ENCODE measurements around the gene TMEM221.
"Not testable (repeated sequence)": the region's sequence is repeated elsewhere in the genome, so short reads cannot be mapped to it uniquely, and the experiment has no call there.

The TMEM221 gene

DNA sequence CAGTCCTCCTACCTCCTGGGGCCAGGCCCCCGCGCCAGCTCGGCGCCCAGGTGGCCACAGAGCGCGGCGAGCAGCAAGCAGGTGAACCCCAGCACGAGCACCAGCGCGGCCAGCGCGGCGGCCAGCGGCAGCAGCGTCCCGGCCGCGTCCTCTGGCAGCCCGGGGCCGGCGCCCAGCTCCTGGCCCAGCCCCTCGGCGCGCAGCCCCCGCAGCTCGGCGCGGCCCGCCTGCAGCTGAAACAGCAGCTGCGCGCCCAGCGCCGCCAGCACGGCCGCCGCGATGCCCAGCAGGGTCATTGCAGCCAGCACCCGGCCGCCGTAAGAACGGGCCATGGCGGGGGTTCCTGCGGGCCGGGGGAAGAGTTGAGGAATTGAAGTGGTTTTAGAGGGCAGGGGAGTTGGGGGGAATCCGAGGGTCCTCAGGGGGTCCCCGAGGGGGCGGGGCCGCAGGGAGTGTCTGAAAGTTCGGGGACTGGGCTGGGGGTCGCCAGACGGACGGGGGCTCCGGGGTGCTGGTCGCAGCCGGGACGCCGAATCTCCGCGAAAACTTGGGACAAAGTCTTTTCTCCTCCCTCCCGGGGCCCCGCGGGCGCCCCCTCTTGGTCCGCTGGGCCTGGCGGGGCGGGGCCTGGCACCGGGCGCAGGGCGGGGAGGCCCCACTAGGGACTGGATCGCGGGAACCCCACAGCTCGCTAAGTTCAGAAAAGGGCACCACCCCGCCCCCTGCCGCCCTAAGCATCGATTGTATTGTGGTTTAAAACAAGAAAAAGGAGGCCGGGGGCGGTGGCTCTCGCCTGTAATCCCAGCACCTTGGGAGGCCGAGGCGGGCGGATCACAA lies at the start of gene TMEM221:
TMEM221 (minus strand) TSS at position 538 of the 837 bp plus-strand sequence; CDS start at position 332, 206 bp downstream.
- DNase-seq: peak; percentile 34 to 60 (median 46)

DNA sequence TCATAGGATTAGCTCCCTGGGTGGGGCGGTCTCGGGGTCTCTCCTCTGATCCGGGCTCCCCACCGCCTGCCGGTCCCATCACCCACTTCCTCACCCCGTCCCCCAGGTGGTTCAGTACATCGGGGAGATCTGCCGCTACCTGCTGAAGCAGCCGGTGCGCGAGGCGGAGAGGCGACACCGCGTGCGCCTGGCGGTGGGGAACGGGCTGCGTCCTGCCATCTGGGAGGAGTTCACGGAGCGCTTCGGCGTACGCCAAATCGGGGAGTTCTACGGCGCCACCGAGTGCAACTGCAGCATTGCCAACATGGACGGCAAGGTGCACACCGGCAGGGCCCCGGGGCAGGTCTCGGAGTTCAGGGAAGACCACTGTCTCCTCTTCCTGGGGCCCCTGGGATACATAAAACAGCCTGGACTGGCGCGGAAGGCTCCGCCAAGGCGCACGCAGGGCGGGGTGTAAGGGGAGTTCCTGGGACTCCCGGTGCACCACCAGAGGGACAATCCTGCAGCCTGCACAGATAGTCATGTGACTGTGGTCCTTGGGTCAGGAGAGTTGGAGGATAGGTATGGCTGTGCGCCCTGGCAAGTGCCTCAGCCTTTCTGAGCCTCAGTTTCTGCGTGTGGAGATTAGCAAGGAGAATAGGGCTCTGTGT lies 48.8 kb upstream of the TMEM221 start:
- no peak for DNase-seq

- peak; percentile 49 to 80 (median 69) for DNase-seq
Observed at GRCh38 chr19:17496337-17496997, 48.0 kb upstream of the TMEM221 start.

DNA sequence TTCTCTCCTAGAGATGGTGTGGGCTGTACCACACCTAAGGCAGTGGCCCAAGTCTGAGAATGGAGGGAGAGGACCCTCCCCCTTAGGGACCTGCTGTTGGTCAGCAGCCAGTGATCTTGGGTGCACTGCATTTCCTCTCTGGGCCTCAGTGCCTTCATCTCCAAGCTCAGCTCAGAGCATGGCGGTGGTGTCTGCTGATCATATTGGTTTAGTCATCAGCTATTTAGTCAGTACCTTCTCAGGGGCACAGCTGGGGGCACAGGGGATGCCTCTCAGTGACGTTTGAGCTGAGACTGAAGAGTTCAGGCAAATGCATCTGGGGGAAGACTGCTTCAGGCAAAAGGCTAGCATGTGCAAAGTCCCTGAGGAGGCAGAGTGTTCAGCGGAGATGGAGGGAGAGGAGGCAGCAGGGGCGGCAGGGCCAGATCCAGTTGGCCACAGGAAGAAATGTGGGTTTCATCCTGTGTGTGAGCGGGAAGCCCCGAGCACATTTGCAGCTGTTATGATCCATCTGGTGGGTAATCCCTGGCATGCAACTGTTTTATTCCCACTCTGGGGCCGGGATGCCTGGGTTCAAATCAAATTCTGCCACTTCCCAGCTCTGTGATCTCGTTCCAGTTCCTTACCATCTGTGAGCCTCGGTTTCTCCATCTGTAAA lies 47.3 kb upstream of the TMEM221 start:
- no peak for DNase-seq

DNA sequence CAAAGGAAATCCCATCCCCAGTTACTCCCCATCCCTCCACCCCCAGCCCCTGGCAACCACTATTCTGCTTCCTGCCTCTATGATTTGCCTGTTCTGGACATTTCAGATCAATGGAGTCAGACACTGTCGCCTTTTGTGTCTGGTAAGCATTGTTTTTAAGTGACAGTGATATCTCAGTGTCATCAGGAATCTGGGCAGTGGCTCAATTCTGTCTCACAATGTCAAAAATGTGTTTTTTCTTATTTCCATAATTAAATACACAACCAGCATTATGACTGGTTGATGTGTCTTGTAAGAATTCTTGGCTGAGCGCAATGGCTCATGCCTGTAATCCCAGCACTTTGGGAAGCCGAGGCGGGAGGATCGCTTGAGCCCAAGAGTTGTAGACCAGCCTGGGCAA lies 42.8 kb upstream of the TMEM221 start:
- DNase-seq: no peak

GRCh38 chr19:17490411-17490810 lies 41.9 kb upstream of the TMEM221 start:
- peak in 3 of 6 experiments; percentile 53 to 62 (median 60) for DNase-seq

- no peak for DNase-seq
Observed at GRCh38 chr19:17489392-17490030, 41.0 kb upstream of the TMEM221 start.

- DNase-seq: peak; percentile 45 to 70 (median 59)
Observed at GRCh38 chr19:17488593-17489391, 40.3 kb upstream of the TMEM221 start.

DNA sequence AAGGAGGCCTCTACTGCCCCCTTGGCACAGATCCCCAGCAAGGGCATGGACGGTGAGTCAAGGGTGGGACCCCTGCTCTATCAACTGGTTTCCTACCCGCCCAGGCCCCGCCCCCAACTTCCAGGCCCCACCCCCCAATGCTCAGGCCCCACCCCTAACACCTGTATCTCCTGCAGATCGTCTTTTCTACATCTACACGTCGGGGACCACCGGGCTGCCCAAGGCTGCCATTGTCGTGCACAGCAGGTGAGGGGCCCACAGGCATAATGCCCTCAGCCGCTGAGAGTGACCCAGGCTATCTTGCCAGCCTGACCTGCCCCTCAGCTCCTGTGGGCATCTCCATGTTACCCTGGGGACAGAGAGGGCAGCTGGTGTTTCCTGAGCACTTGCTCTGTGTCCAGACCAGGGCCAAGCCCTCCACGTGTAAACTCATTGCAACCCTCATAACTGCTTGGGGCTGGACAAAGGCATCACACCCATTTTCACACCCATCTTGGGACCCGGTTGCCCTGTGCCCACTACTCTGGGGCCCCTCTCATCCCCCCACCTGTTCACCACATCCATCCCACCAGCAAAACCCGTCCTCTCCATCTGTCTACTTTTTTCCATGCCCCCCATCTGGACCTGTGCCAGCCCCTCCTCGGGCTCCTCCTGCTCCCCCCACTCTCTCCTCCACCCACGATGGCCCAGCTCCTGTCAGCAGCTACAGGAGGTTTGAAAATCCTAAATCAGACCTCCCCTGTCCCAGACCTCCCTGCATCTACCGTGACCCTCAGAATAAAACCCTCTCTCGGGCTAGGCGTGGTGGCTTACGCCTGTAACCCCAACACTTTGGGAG lies 39.0 kb upstream of the TMEM221 start:
- DNase-seq: no peak

DNA sequence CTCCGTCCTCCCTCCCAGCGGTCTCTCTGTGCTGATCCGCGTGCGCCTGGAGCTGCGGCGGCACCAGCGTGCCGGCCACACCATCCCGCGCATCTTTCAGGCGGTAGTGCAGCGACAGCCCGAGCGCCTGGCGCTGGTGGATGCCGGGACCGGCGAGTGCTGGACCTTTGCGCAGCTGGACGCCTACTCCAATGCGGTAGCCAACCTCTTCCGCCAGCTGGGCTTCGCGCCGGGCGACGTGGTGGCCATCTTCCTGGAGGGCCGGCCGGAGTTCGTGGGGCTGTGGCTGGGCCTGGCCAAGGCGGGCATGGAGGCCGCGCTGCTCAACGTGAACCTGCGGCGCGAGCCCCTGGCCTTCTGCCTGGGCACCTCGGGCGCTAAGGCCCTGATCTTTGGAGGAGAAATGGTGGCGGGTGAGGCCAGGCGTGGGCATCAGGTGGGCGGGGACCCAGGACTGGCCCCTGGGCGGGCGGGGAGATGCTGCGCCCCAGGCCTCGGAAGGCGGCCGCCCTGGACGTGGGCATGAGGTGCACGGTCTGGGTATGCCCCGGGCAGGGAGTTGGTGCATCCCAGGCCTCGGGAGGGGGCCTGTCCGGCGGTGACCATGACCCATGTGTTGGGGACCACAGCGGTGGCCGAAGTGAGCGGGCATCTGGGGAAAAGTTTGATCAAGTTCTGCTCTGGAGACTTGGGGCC lies 38.2 kb upstream of the TMEM221 start:
- no peak for DNase-seq

DNA sequence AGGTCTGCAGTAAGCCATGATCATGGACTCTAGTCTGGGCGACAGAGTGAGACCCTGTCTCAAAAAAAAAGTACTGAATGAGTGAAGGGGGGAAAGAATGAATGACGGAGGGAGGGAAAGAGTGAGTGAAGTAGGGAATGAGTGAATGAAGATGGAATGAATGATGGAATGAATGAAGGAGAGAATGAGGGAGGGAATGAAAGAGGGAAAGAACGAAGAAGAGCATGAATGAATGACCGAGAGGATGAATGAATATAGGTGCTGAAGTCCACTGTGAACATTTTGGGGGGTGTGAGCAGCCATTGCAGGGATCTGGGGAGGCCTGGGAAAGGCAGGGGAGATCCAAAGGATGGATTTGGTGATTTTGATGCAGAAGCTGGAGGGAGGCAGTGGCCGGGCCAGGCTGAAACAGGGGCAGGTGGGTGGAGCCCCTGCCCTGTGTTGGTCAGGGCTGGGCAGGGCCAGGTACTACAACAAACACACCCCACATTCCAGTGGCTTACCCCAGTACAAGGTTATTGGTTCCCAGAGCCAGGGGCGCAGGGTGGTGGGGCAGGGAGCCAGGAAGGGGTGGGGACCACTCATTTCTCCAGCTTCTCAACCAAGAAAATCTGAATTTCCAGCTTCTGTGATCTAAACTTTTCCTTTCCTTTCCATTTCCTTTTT lies 36.2 kb upstream of the TMEM221 start:
- no peak for DNase-seq

GRCh38 chr19:17483605-17484002 lies 35.1 kb upstream of the TMEM221 start:
- DNase-seq: no peak

DNA sequence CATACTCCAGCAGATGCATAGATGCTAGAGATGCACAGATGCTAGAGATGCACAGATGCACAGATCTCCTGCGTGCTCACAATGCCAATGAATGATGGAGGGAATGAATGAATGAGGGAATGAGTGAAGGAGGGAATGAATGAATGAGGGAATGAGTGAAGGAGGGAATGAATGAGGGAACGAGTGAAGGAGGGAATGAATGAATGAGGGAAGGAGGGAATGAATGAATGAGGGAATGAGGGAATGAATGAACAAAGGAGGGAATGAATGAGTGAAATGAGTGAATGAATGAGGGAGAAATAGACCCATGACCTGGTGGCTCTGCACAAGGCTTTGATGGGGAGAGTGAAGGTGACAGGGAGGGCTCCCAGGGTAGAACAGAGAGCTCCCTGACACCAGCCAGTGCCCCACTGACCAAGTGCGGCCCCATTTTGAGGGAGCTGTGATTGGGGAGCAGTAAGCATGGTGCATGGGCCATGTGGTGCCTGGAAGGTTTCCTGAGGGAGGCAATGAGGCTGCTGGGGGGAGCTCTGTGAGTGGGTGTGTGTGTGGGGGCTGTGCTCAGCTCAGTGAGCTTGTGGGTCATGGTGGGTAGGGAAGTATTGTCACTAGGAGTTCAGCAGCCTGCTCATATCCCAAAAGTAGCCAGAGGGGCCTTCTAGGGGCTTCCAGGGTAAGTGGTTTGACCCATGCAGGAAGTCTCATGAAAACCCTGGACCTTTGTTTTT lies 34.6 kb upstream of the TMEM221 start:
- no peak for DNase-seq

GRCh38 chr19:17481986-17482385 lies 33.5 kb upstream of the TMEM221 start:
- no peak for DNase-seq

DNA sequence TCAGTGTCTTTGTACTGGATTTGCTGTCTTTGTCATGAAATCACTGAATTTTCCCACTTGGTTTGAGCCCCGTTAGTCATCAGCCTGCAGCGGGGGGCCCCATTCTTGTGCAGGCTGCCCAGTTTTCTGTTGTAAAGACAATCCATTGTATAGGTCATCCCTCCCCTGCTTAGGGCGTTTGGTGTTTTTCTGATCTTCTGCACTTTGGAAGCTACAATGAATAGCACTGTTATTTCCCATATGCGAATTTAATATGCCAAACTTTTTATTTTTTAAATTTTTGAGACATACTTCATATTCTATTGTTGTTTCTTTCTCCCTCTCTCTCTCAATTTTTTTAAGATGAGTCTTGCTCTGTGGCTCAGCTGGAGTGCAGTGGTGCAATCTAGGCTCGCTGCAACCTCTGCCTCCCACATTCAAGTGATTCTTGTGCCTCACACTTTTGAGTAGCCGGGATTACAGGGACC lies 30.9 kb upstream of the TMEM221 start:
- DNase-seq: no peak

DNA sequence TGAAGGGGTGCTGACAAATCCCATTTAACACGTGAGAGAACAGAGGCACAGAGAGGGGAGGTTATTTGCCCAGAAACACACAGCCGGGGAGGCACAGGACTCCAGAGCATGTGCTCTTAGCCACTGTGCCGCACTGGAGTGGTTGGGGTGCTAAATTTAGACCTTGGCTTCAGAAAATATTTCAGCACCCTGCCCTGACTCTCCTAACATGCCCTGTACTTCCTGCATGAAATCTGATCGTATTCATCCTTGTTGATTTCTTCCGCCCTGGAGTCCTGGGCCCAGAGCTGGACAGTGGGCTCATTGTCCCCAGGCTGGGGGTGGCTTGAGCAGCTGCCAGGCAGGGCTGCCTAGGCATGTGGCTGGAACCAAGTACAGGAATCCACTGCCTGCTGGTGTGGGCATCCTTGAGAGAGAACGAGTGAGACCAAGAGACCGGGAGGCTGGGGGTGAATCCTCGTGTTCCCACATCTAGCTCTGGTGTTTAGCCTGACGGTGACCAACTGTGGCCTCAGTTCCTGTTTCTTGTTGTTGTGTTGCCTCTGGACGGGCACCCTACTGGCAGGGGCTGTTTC lies 27.2 kb upstream of the TMEM221 start:
- no peak for DNase-seq

GRCh38 chr19:17475011-17475540 lies 26.6 kb upstream of the TMEM221 start:
- DNase-seq: not testable (repeated sequence)

DNA sequence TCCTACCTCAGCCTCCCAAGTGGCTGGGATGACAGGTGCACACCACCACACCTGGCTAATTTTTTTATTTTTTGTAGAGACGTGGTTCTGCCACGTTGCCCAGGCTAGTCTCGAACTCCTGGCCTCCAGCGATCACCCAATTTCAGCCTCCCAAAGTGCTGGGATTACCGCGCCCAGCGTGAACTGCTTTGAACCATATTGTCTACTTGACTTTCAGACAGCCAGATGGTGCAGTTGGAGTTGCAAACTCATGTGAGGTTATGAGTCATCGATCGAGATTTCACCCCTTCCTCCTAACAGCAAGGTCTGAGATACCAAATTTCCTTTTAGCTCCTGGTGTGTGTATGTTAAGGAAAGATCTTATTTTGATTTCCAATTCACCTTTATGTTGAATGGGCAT lies 24.6 kb upstream of the TMEM221 start:
- no peak for DNase-seq
